ENCODE data around the gene ITGAL. TPM values are rescaled to one million over a fixed set of nuclear protein-coding genes. Genes with fewer than 3 reads are reported as not detected.

The ITGAL gene
- total RNA-seq, 2 donors from 2014 or later = not detected

- TF ChIP-seq CTCF (conservative IDR thresholded peaks at IDR 0.05) = no peak
- Mint-ChIP-seq H3K36me3 (ENCODE audit: low read depth) (peaks cover 34% of the 10 kb centered on the region), H3K27ac (peak overlapping the region; percentile 77), H3K4me3 (peak overlapping the region; percentile 73), H3K27me3 (ENCODE audit: insufficient read depth) (no peaks in the 10 kb centered on the region), H3K9me3 (no peaks in the 10 kb centered on the region), H3K4me1 (peaks cover 30% of the 10 kb centered on the region)
- no peak overlapping the region for H3K4me3 ChIP-seq (ENCODE audit: low read length)
- H3K27ac ChIP-seq (ENCODE audit: low read depth, low read length) = no peak overlapping the region
- H3K9me3 ChIP-seq (ENCODE audit: control insufficient read depth, low read length) = no peaks in the 10 kb centered on the region
- 87 to 89% methylated on average over 11 of the region's 11 CpGs for WGBS, 2 experiments (ENCODE audit: insufficient coverage in 1 of 2, insufficient read length in 1 of 2)
- DNase-seq = peak; percentile 49
- H3K36me3 ChIP-seq (ENCODE audit: control insufficient read depth, insufficient read depth, low read length) = peaks cover 20% of the 10 kb centered on the region
- no peak overlapping the region for H3K9ac ChIP-seq (ENCODE audit: extremely low read depth, low read length, poor library complexity, severe bottlenecking)
- H3K27me3 ChIP-seq (ENCODE audit: control insufficient read depth, insufficient read depth, low read length, poor library complexity, severe bottlenecking) = no peaks in the 10 kb centered on the region
- H3K4me1 ChIP-seq (ENCODE audit: control insufficient read depth, insufficient read depth, low read length) = peaks cover 9% of the 10 kb centered on the region
These were observed 60.6 kb downstream of the ITGAL start for GRCh38 chr16:30533146-30533522.

GRCh38 chr16:30533748-30534367 lies 61.3 kb downstream of the ITGAL start:
- Histone ChIP-seq H3K27ac (ENCODE audit: low read depth, low read length) (no peak overlapping the region), H3K9ac (ENCODE audit: extremely low read depth, low read length, poor library complexity, severe bottlenecking) (no peak overlapping the region), H3K9me3 (ENCODE audit: control insufficient read depth, low read length) (no peaks in the 10 kb centered on the region), H3K4me1 (ENCODE audit: control insufficient read depth, insufficient read depth, low read length) (peaks cover 9% of the 10 kb centered on the region), H3K36me3 (ENCODE audit: control insufficient read depth, insufficient read depth, low read length) (peaks cover 20% of the 10 kb centered on the region), H3K27me3 (ENCODE audit: control insufficient read depth, insufficient read depth, low read length, poor library complexity, severe bottlenecking) (no peaks in the 10 kb centered on the region), H3K4me3 (ENCODE audit: low read length) (peak overlapping the region; percentile 88)
- no peaks in the 10 kb centered on the region for H3K9me3 Mint-ChIP-seq
- peaks cover 28% of the 10 kb centered on the region for H3K4me1 Mint-ChIP-seq
- WGBS, 2 experiments (ENCODE audit: insufficient coverage in 1 of 2, insufficient read length in 1 of 2) = 38 to 45% methylated on average over 8 to 29 of the region's 29 CpGs
- H3K4me3 Mint-ChIP-seq = peak overlapping the region; percentile 73
- peak; percentile 58 for DNase-seq
- no peaks in the 10 kb centered on the region for H3K27me3 Mint-ChIP-seq (ENCODE audit: insufficient read depth)
- peak overlapping the region; percentile 78 for H3K27ac Mint-ChIP-seq
- H3K36me3 Mint-ChIP-seq (ENCODE audit: low read depth) = peaks cover 34% of the 10 kb centered on the region
- TF ChIP-seq CTCF (conservative IDR thresholded peaks at IDR 0.05) = no peak

- peaks cover 34% of the 10 kb centered on the region for H3K36me3 Mint-ChIP-seq (ENCODE audit: low read depth)
- Histone ChIP-seq H3K4me3 (ENCODE audit: low read length) (peak within 1 kb of the TSS; percentile 88), H3K27ac (ENCODE audit: low read depth, low read length) (peak within 1 kb of the TSS; percentile 90), H3K27me3 (ENCODE audit: control insufficient read depth, insufficient read depth, low read length, poor library complexity, severe bottlenecking) (no peaks in the 10 kb centered on the region), H3K4me1 (ENCODE audit: control insufficient read depth, insufficient read depth, low read length) (peaks cover 9% of the 10 kb centered on the region), H3K9me3 (ENCODE audit: control insufficient read depth, low read length) (no peaks in the 10 kb centered on the region), H3K36me3 (ENCODE audit: control insufficient read depth, insufficient read depth, low read length) (peaks cover 20% of the 10 kb centered on the region), H3K9ac (ENCODE audit: extremely low read depth, low read length, poor library complexity, severe bottlenecking) (peak within 1 kb of the TSS; percentile 86)
- H3K4me3 Mint-ChIP-seq = peak within 1 kb of the TSS; percentile 73
- 0 to 3% methylated on average over 26 to 70 of the region's 70 CpGs for WGBS, 2 experiments (ENCODE audit: insufficient coverage in 1 of 2, insufficient read length in 1 of 2)
- H3K27me3 Mint-ChIP-seq (ENCODE audit: insufficient read depth) = no peaks in the 10 kb centered on the region
- peak within 1 kb of the TSS; percentile 96 for H3K27ac Mint-ChIP-seq
- H3K9me3 Mint-ChIP-seq = no peaks in the 10 kb centered on the region
- TF ChIP-seq CTCF (conservative IDR thresholded peaks at IDR 0.05) = peak; percentile 20
- peaks cover 29% of the 10 kb centered on the region for H3K4me1 Mint-ChIP-seq
- DNase-seq = peak; percentile 96
These were observed 62.0 kb downstream of the ITGAL start, which contains the start of gene ZNF747 for GRCh38 chr16:30534368-30535105. TSS of gene ZNF747 (minus strand) at chr16:30534858. CDS start at chr16:30534679, 179 bp downstream.
